HG02943 (cell line): Measurements from ENCODE around the gene PTPRN2.

ENCODE experiments used
- ATAC-seq: cut with Tn5 transposase; IDR thresholded peaks from one replicate; pipeline ENCODE4 v1.9.1; 2021; ENCODE audit warnings: mild to moderate bottlenecking, low read depth, moderate library complexity; ENCODE audit not compliant: unreplicated experiment

PTPRN2 gene

GRCh38 chr7:157561816-157562410 is 1025.7 kb downstream of the PTPRN2 start:
- ATAC-seq: no peak

DNA sequence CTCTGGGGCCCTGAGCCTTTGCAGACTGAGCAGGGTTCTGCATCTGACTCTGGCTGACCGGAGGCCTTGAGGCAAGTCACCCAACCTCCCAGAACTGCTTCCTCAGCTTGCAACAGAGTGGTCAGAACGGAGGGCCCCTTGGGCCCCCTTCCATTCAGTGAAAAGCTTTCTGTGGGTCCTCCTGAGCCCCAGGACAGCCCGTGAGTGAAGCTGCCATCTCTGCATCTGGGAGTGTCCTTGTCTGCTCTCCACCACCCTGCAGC is 1026.2 kb downstream of the PTPRN2 start:
- ATAC-seq: no peak

GRCh38 chr7:157560710-157561522 is 1026.7 kb downstream of the PTPRN2 start:
- no peak for ATAC-seq

DNA sequence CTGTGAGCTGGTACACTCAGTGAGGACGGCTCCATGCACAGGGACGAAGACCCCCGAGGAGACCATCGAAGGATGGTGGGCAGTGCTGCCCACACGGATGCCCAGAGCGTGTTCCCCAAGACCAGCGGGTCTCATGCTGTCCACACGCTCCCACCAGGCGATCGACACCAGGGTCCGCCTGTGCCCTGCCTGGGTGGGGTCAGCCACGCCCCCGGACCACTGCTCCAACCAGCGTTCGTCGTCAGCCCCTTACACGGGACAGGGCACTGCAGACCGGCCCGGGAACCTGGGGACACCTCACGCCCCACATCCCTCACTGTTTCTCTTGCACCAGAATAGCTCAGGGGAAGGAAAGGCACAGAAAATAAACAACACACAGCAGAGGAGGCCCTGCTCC is 1027.4 kb downstream of the PTPRN2 start:
- ATAC-seq: no peak

- no peak for ATAC-seq
Observed at GRCh38 chr7:157559596-157560257, 1027.9 kb downstream of the PTPRN2 start.

DNA sequence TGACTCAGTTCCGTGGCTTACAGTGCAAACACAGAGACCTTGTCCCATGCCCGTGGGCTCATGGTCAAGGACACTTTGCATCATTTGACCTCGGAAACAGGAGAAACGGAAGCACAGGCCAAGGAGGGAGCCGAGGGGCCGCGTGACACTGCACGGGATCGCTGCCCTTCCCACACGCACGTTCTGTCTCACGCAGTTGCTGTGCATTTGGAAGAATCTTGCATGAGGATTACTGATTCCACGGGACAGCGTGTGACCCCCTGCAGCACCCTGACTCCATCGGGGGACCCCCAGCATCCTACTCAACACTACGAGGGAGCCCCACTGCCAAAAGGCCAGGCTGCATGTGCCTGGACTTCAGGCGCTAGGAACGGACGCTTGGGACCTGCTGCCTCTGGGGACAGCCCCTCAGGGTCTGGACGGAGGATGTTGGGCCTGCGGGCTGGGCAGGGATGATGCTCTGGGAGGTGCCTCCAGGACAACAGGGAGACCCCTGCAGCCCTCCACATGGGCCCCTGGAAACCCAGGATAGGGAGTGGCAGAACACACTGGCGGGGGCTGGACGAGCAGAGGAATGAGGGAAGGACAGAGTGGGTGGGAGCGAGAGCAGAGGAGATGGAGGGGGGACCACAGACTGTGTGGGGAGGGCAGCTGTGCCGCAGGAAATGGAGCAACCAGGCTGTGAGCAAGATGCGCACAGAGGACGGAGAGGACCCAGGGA is 1028.6 kb downstream of the PTPRN2 start:
- no peak for ATAC-seq

DNA sequence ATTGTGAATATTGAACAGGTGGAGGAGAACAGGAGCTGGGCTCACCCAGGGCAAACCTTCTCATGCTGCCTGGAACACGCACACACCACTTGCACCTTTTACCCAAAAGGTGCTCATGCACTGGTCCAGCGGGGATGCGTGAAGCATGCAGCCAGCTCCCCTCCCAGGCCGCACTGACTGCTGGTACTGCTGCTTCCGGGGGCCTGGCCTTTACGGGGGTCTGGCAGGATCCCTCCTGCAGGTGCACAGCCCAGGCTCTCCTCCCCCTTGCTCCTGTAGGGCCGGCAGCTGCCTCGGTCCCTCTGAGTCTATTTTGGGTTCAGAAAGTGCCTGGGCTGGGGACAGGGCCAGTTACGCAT is 1029.1 kb downstream of the PTPRN2 start:
- no peak for ATAC-seq

- no peak for ATAC-seq
Observed at GRCh38 chr7:157558061-157558460, 1029.6 kb downstream of the PTPRN2 start.

DNA sequence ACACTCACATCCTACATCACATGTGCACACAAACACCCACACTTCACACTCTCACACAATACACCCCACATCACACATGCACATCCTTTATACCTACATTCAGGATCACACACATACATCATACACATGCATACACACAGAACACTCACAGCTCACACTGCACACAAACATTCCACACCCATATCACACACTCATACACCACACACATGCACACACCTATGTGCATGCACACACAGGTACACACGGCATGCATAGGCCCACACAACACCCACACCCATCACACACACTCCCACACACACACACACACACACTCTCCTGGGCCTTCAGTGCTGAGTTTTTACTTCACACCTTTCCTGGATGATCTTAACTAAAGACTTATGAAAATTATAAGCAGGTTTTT is 1030.4 kb downstream of the PTPRN2 start:
- ATAC-seq: no peak

GRCh38 chr7:157556642-157556944 is 1031.0 kb downstream of the PTPRN2 start:
- no peak for ATAC-seq

DNA sequence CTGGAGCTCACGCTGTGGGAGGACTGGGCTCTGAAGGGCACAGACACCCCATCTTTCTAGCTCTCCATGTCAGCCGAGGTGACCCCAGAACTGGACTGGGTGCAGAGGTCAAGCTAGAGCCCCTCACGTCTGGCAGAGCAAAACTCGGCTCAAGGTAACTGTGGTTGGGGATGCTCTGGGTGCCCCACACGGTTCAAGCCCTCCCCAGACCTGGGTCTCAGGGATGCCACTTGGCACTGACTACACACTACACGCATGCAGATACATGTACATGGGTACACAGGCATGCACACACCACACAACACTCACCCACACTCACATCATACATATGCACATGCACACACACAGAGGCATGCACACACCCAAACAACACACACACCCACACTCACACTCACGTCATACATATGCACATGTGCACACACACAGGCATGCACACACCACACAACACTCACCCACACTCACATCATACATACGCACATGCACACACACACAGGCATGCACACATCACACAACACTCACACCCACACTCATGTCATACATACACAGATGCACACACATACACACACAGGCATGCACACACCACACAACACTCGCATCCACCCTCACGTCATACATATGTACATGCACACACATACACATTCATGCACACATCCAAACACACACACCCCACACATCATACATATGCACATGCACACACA is 1031.5 kb downstream of the PTPRN2 start:
- ATAC-seq: no peak

- no peak for ATAC-seq
Observed at GRCh38 chr7:157555313-157555712, 1032.3 kb downstream of the PTPRN2 start.

- ATAC-seq: no peak
Observed at GRCh38 chr7:157554393-157555238, 1033.0 kb downstream of the PTPRN2 start.

GRCh38 chr7:157553256-157553655 is 1034.4 kb downstream of the PTPRN2 start:
- ATAC-seq: no peak

- no peak for ATAC-seq
Observed at GRCh38 chr7:157552295-157552993, 1035.2 kb downstream of the PTPRN2 start.

DNA sequence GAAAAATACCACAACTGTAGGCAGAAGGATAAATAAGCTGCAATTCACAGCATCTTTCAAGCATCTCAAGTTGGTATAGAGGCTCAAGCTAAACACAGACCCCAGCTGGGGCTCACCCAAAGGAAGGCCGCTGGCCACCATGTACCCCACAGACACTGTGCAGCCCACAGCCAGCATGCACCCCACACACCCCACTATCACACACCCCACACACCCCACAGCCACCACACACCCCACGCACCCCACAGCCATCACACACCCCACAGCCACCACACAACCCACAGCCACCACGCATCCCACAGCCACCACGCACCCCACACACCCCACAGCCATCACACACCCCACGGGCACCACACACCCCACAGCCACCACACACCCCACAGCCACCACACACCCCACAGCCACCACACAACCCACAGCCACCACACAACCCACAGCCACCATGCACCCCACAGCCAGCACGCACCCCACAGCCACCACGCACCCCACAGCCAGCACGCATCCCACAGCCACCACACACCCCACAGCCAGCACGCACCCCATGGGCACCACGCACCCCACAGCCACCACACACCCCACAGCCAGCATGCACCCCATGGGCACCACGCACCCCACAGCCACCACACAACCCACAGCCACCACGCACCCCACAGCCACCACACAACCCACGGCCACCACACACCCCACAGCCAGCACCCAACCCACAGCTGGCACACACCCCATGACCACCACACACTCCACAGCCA is 1036.1 kb downstream of the PTPRN2 start:
- ATAC-seq: no peak

DNA sequence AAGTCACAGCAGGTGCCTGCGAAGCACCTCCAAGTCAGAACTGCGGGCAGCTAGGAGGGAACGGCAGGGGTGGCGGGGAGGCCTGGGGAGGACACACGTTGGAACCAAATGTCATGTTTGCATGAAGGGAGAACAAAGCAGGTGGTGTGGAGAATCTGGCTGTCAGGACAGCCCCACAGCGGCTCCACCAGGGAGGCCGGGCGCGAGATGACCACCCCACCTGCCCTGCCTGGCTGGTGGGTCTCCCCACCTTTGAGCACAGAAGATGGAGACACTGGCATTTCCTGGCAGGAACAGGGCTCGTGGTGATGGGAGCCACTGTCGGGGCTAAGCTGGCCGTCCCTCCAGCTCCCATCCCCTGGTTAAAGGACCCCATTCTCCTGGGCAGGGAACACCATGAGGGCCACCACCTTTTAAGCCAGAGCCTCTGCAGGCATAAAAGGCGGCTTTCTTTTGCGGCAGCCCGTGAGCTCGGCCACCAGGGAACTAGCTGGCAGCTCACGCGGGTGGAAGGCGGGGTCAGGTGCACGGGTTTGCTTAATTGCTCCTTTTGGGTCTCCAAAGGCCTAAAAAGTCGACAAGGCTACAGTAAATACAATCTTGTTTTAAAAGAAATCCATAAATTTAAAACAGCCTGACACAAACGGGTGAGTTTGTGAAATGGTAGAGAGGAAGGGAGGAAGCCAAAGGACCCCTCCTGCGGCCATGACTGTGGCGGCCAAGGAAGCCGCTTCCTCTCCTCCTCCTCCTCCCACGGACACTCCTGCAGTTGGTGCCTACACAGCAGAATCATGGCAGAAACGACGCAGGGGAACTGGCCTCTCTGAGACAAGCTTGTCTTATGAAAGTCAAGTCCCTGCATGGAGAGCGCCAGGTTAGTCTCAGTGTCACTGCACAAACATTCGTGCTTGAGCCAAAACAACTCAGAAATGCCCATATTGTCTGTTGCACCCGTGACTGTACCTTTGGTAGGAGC is 1037.0 kb downstream of the PTPRN2 start:
- ATAC-seq: no peak
